Putamen (tissue), 1 donor: ENCODE data around the gene CBX5.

Experiments
- DNase-seq: peaks from one replicate; pipeline ENCODE4 v3.0.0-alpha.2; 2016; ENCODE audit warnings: low spot score

Gene CBX5

GRCh38 chr12:54225666-54226065 lies 54.3 kb downstream of the CBX5 start:
- no peak for DNase-seq

GRCh38 chr12:54222609-54223008 lies 57.3 kb downstream of the CBX5 start:
- no peak for DNase-seq

- no peak for DNase-seq
These were observed 58.4 kb downstream of the CBX5 start for GRCh38 chr12:54221402-54221984.

GRCh38 chr12:54220567-54220966 lies 59.4 kb downstream of the CBX5 start:
- no peak for DNase-seq

GRCh38 chr12:54220092-54220557 lies 59.8 kb downstream of the CBX5 start:
- peak; percentile 71 for DNase-seq

- DNase-seq, result peak; percentile 91
These were observed 62.1 kb downstream of the CBX5 start for GRCh38 chr12:54217774-54218241.

GRCh38 chr12:54216797-54217661 lies 62.9 kb downstream of the CBX5 start:
- peak; percentile 82 for DNase-seq

- DNase-seq, result no peak
These were observed 63.7 kb downstream of the CBX5 start for GRCh38 chr12:54215989-54216796.

- peak; percentile 85 for DNase-seq
These were observed 65.1 kb downstream of the CBX5 start for GRCh38 chr12:54214553-54215406.

- DNase-seq, result no peak
These were observed 66.8 kb downstream of the CBX5 start for GRCh38 chr12:54213079-54213478.

GRCh38 chr12:54211920-54212319 lies 68.0 kb downstream of the CBX5 start:
- DNase-seq, result no peak

GRCh38 chr12:54210400-54210790 lies 69.5 kb downstream of the CBX5 start:
- DNase-seq, result no peak

- DNase-seq, result no peak
These were observed 71.3 kb downstream of the CBX5 start for GRCh38 chr12:54208591-54208990.

GRCh38 chr12:54207539-54208294 lies 72.2 kb downstream of the CBX5 start:
- DNase-seq, result no peak

- DNase-seq, result no peak
These were observed 73.1 kb downstream of the CBX5 start for GRCh38 chr12:54206791-54207190.

- no peak for DNase-seq
These were observed 75.6 kb downstream of the CBX5 start for GRCh38 chr12:54204316-54204715.

- no peak for DNase-seq
These were observed 78.7 kb downstream of the CBX5 start for GRCh38 chr12:54201001-54201794.

GRCh38 chr12:54200412-54200811 lies 79.5 kb downstream of the CBX5 start:
- DNase-seq, result no peak

GRCh38 chr12:54199917-54200316 lies 80.0 kb downstream of the CBX5 start:
- DNase-seq, result no peak

GRCh38 chr12:54199034-54199433 lies 80.9 kb downstream of the CBX5 start:
- DNase-seq, result no peak
